Measurements from ENCODE around the gene VMP1. TPM values are rescaled to one million over a fixed set of nuclear protein-coding genes. Genes with fewer than 3 reads are reported as not detected.
A peak's percentile ranks its signal among the peaks of the same experiment; 100 is the strongest.

The VMP1 gene
- total and polyA plus RNA-seq, 4 donors: 46.4 to 118 (median 71.6) TPM

DNA sequence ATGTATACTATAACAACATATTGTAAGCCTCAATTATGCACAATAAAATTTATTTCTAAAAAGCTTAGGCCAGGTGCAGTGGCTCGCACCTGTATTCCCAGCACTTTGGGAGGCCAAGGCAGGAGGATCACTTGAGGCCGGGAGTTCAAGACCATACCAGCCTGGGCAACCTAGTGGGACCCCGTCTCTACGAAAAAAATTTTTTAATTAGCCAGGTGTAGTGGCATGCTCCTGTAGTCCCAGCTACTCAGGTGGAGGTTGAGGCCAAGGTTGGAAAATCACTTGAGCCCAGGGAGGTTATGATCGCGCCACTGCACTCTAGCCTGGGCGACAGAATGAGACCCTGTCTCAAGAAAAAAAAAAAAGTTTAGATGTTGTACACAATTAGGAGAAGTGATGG is 45.5 kb downstream of the VMP1 start:
- no peak overlapping the region for H3K4me3 ChIP-seq (ENCODE audit: low read depth in 1 of 3, low read length in 3 of 3)
- no peak overlapping the region for H3K9ac ChIP-seq (ENCODE audit: low read depth in 1 of 2, low read length in 2 of 2)
- H3K27ac ChIP-seq (ENCODE audit: low read depth in 1 of 2, low read length in 2 of 2): peak overlapping the region in 1 of 2 donors; percentile 22
- H3K4me1 ChIP-seq (ENCODE audit: control insufficient read depth in 4 of 4, insufficient read depth in 4 of 4, low read length in 3 of 4): peaks cover 0 to 8% (median 2%) of the 10 kb centered on the region in 4 donors
- H3K36me3 ChIP-seq (ENCODE audit: control insufficient read depth in 4 of 4, insufficient read depth in 3 of 4, low read depth in 1 of 4, low read length in 3 of 4): peaks cover 0 to 4% (median 1%) of the 10 kb centered on the region in 4 donors
- no peaks in the 10 kb centered on the region for H3K27me3 ChIP-seq (ENCODE audit: control insufficient read depth in 4 of 4, insufficient read depth in 4 of 4, low read length in 3 of 4)
- TF ChIP-seq HNF4A (conservative IDR thresholded peaks at IDR 0.05) (no peak), FOXA2 (IDR thresholded peaks at IDR 0.05) (no peak), GABPA (IDR thresholded peaks at IDR 0.05 in 1 of 2, conservative IDR thresholded peaks at IDR 0.05 in 1 of 2) (no peak), RAD21 (IDR thresholded peaks at IDR 0.05) (no peak), RXRA (IDR thresholded peaks at IDR 0.05) (no peak), EGR1 (IDR thresholded peaks at IDR 0.05; ENCODE audit: low read depth in 2 of 2) (no peak), ZBTB33 (IDR thresholded peaks at IDR 0.05) (no peak), REST (IDR thresholded peaks at IDR 0.05) (no peak), FOXA1 (IDR thresholded peaks at IDR 0.05) (no peak), JUND (IDR thresholded peaks at IDR 0.05) (no peak), YY1 (IDR thresholded peaks at IDR 0.05) (no peak), TAF1 (conservative IDR thresholded peaks at IDR 0.05) (no peak), SP1 (IDR thresholded peaks at IDR 0.05) (no peak), HNF4G (IDR thresholded peaks at IDR 0.05) (no peak), ATF3 (IDR thresholded peaks at IDR 0.05) (no peak), NR2F2 (IDR thresholded peaks at IDR 0.05) (no peak)
- TF ChIP-seq, protein P1, sequence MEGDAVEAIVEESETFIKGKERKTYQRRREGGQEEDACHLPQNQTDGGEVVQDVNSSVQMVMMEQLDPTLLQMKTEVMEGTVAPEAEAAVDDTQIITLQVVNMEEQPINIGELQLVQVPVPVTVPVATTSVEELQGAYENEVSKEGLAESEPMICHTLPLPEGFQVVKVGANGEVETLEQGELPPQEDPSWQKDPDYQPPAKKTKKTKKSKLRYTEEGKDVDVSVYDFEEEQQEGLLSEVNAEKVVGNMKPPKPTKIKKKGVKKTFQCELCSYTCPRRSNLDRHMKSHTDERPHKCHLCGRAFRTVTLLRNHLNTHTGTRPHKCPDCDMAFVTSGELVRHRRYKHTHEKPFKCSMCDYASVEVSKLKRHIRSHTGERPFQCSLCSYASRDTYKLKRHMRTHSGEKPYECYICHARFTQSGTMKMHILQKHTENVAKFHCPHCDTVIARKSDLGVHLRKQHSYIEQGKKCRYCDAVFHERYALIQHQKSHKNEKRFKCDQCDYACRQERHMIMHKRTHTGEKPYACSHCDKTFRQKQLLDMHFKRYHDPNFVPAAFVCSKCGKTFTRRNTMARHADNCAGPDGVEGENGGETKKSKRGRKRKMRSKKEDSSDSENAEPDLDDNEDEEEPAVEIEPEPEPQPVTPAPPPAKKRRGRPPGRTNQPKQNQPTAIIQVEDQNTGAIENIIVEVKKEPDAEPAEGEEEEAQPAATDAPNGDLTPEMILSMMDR (IDR thresholded peaks at IDR 0.05; ENCODE audit: low read depth, low read length, missing input control): no peak
- TF ChIP-seq, protein P2, sequence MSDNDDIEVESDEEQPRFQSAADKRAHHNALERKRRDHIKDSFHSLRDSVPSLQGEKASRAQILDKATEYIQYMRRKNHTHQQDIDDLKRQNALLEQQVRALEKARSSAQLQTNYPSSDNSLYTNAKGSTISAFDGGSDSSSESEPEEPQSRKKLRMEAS (IDR thresholded peaks at IDR 0.05): no peak
- WGBS: 90% methylated on average over 7 of the region's 7 CpGs
- H3K9me3 ChIP-seq (ENCODE audit: control insufficient read depth in 4 of 4, low read length in 3 of 4): no peaks in the 10 kb centered on the region
- DNase-seq (ENCODE audit: low spot score): no peak

All from liver (tissue), 9 donors.